Pericardium fibroblast (primary cell): Measurements from ENCODE around the gene BCOR. TPM values are rescaled to one million over a fixed set of nuclear protein-coding genes. Genes with fewer than 3 reads are reported as not detected.

ENCODE experiments used
- total RNA-seq: library from RNA; depleted of rRNA; stranded (reverse); fragments of >200 nt; gene quantifications from 2 replicates; pipeline ENCODE4 v1.2.3, GENCODE V29; 2015

BCOR gene
- total RNA-seq, result 8.2 and 10.0 TPM in 2 replicates

GRCh38 chrX:40097504-40098263 lies at the start of gene BCOR:
Gene BCOR (minus strand): TSS chrX:40097958. CDS start chrX:40077929, 20,029 bp downstream.

